ENCODE data around the gene ZDHHC24. TPM values are rescaled to one million over a fixed set of nuclear protein-coding genes. Genes with fewer than 3 reads are reported as not detected.
A peak's percentile ranks its signal among the peaks of the same experiment; 100 is the strongest.

Gene ZDHHC24, protein sequence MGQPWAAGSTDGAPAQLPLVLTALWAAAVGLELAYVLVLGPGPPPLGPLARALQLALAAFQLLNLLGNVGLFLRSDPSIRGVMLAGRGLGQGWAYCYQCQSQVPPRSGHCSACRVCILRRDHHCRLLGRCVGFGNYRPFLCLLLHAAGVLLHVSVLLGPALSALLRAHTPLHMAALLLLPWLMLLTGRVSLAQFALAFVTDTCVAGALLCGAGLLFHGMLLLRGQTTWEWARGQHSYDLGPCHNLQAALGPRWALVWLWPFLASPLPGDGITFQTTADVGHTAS
- total RNA-seq (4.9 TPM), polyA plus RNA-seq (11.3 TPM)
- long read RNA-seq, donor 1: 0 reads
- long read RNA-seq, donor 2: 0 reads
- long read RNA-seq, donor 3, full-length matches to known transcripts: 9 of 9 reads
- long read RNA-seq, donor 3, partial matches to known transcripts: 0 of 9 reads
- long read RNA-seq, donor 3, other reads (novel, unspliced or antisense): 0 of 9 reads
- long read RNA-seq, donor 4, full-length matches to known transcripts: 5 of 5 reads
- long read RNA-seq, donor 4, partial matches to known transcripts: 0 of 5 reads
- long read RNA-seq, donor 4, other reads (novel, unspliced or antisense): 0 of 5 reads
- long read RNA-seq, donor 5, full-length matches to known transcripts: 10 of 10 reads
- long read RNA-seq, donor 5, partial matches to known transcripts: 0 of 10 reads
- long read RNA-seq, donor 5, other reads (novel, unspliced or antisense): 0 of 10 reads
- long read RNA-seq, donor 6, full-length matches to known transcripts: 3 of 3 reads
- long read RNA-seq, donor 6, partial matches to known transcripts: 0 of 3 reads
- long read RNA-seq, donor 6, other reads (novel, unspliced or antisense): 0 of 3 reads
- long read RNA-seq, donor 7, full-length matches to known transcripts: 4 of 4 reads
- long read RNA-seq, donor 7, partial matches to known transcripts: 0 of 4 reads
- long read RNA-seq, donor 7, other reads (novel, unspliced or antisense): 0 of 4 reads
- long read RNA-seq, donor 8, full-length matches to known transcripts: 6 of 6 reads
- long read RNA-seq, donor 8, partial matches to known transcripts: 0 of 6 reads
- long read RNA-seq, donor 8, other reads (novel, unspliced or antisense): 0 of 6 reads
- long read RNA-seq, donor 9, full-length matches to known transcripts: 4 of 4 reads
- long read RNA-seq, donor 9, partial matches to known transcripts: 0 of 4 reads
- long read RNA-seq, donor 9, other reads (novel, unspliced or antisense): 0 of 4 reads
- long read RNA-seq, donor 10, full-length matches to known transcripts: 7 of 21 reads
- long read RNA-seq, donor 10, partial matches to known transcripts: 14 of 21 reads
- long read RNA-seq, donor 10, other reads (novel, unspliced or antisense): 0 of 21 reads

GRCh38 chr11:66545701-66546367, at the start of gene ZDHHC24:
TSS of gene ZDHHC24 (minus strand) at chr11:66546048. CDS start at chr11:66546003, 45 bp downstream.
- Histone ChIP-seq H3K4me1 (ENCODE audit: control insufficient read depth in 2 of 2, insufficient read depth in 2 of 2, low read length in 2 of 2) (peaks cover 15 to 31% of the 10 kb centered on the region in 2 donors), H3K27ac (ENCODE audit: low read depth in 1 of 2, low read length in 1 of 2) (peak within 1 kb of the TSS in 1 of 2 donors; percentile 78), H3K9me3 (ENCODE audit: control insufficient read depth in 2 of 2, insufficient read depth in 1 of 2, low read length in 1 of 2) (peaks cover 0 to 6% of the 10 kb centered on the region in 2 donors), H3K27me3 (ENCODE audit: control insufficient read depth in 2 of 2, insufficient read depth in 1 of 2, low read length in 1 of 2) (peaks cover 12 to 50% of the 10 kb centered on the region in 2 donors), H3K36me3 (ENCODE audit: control insufficient read depth in 2 of 2, insufficient read depth in 2 of 2, low read length in 1 of 2) (peaks cover 14 to 18% of the 10 kb centered on the region in 2 donors), H3K4me3 (ENCODE audit: low read length in 2 of 2) (peak within 1 kb of the TSS; percentile 72 to 78)
- DNase-seq (ENCODE audit: low read depth in 6 of 9, low spot score in 9 of 9): peak; percentile 34 to 86 (median 62)
- WGBS: under 1% methylated on average over 71 of the region's 71 CpGs

DNA sequence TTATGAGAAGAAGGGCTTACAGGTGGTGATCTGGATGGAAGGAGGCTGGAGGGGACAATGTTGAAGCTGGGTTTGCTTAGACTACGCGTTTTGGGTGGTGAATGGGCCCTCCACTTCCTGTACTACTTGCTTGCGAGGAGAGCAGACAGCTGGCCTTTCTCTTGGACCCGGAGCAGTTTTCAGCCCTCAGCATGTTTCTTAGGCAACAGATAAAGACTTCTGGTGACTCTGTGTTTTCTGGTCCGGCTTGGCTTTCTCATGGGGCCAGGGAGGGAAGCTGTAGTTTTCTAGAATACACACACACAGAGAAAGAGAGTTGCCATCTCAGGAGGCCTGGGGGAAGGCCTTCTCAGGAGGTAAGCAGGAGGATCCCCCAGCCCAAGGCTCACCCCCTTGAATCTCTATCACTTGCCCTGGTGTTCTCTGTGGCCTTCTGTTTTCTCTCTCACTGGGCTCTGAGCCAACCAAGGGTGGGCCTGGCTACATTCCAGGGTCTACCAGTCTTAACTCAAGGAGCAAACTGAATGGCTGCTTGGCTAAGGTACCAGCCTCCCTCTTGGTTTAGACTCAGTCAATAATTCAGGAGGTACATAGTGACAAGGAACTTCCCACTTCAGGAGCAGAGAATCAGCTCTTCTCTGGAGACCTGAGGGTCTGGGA, 49.5 kb upstream of the ZDHHC24 start:
- 47% methylated on average over 5 of the region's 5 CpGs for WGBS
- peaks cover 0 to 2% of the 10 kb centered on the region in 2 donors for H3K9me3 ChIP-seq (ENCODE audit: control insufficient read depth in 2 of 2, insufficient read depth in 1 of 2, low read length in 1 of 2)
- peak in 1 of 9 donors; percentile 28 for DNase-seq (ENCODE audit: low read depth in 6 of 9, low spot score in 9 of 9)
- peak overlapping the region; percentile 73 to 80 for H3K27ac ChIP-seq (ENCODE audit: low read depth in 1 of 2, low read length in 1 of 2)
- peaks cover 15 to 18% of the 10 kb centered on the region in 2 donors for H3K36me3 ChIP-seq (ENCODE audit: control insufficient read depth in 2 of 2, insufficient read depth in 2 of 2, low read length in 1 of 2)
- H3K4me3 ChIP-seq (ENCODE audit: low read length in 2 of 2): peak overlapping the region; percentile 1 to 16
- peaks cover 17 to 38% of the 10 kb centered on the region in 2 donors for H3K4me1 ChIP-seq (ENCODE audit: control insufficient read depth in 2 of 2, insufficient read depth in 2 of 2, low read length in 2 of 2)
- peaks cover 0 to 3% of the 10 kb centered on the region in 2 donors for H3K27me3 ChIP-seq (ENCODE audit: control insufficient read depth in 2 of 2, insufficient read depth in 1 of 2, low read length in 1 of 2)

GRCh38 chr11:66593650-66594049, 47.8 kb upstream of the ZDHHC24 start:
- Histone ChIP-seq H3K9me3 (ENCODE audit: control insufficient read depth in 2 of 2, insufficient read depth in 1 of 2, low read length in 1 of 2) (peaks cover 0 to 2% of the 10 kb centered on the region in 2 donors), H3K4me1 (ENCODE audit: control insufficient read depth in 2 of 2, insufficient read depth in 2 of 2, low read length in 2 of 2) (peaks cover 17 to 38% of the 10 kb centered on the region in 2 donors), H3K27me3 (ENCODE audit: control insufficient read depth in 2 of 2, insufficient read depth in 1 of 2, low read length in 1 of 2) (peaks cover 0 to 3% of the 10 kb centered on the region in 2 donors), H3K4me3 (ENCODE audit: low read length in 2 of 2) (peak overlapping the region; percentile 70 to 76), H3K36me3 (ENCODE audit: control insufficient read depth in 2 of 2, insufficient read depth in 2 of 2, low read length in 1 of 2) (peaks cover 0 to 2% of the 10 kb centered on the region in 2 donors), H3K27ac (ENCODE audit: low read depth in 1 of 2, low read length in 1 of 2) (no peak overlapping the region)
- no peak for DNase-seq (ENCODE audit: low read depth in 6 of 9, low spot score in 9 of 9)
- 74% methylated on average over 7 of the region's 7 CpGs for WGBS

DNA sequence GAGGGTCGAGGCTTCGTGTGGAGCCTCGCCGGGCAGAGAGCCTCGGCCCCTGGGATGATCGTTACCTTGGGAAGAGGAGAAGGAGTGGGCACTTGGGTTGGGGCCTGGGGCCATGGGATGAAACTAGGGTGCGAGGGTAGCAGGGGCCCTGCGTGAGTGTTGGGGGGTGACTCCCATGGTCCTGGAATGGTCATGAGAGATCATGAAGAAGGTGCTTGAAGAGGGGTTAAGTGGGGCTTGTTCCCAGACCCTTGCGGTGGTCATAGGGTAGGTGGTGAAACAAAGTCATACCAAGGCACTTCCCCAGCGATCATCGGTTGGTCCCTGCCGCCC, 47.4 kb upstream of the ZDHHC24 start:
- no peak for DNase-seq (ENCODE audit: low read depth in 6 of 9, low spot score in 9 of 9)
- Histone ChIP-seq H3K9me3 (ENCODE audit: control insufficient read depth in 2 of 2, insufficient read depth in 1 of 2, low read length in 1 of 2) (peaks cover 0 to 2% of the 10 kb centered on the region in 2 donors), H3K27me3 (ENCODE audit: control insufficient read depth in 2 of 2, insufficient read depth in 1 of 2, low read length in 1 of 2) (peaks cover 0 to 3% of the 10 kb centered on the region in 2 donors), H3K27ac (ENCODE audit: low read depth in 1 of 2, low read length in 1 of 2) (peak overlapping the region; percentile 59 to 79), H3K36me3 (ENCODE audit: control insufficient read depth in 2 of 2, insufficient read depth in 2 of 2, low read length in 1 of 2) (peaks cover 0 to 2% of the 10 kb centered on the region in 2 donors), H3K4me3 (ENCODE audit: low read length in 2 of 2) (peak overlapping the region; percentile 70 to 76), H3K4me1 (ENCODE audit: control insufficient read depth in 2 of 2, insufficient read depth in 2 of 2, low read length in 2 of 2) (peaks cover 17 to 38% of the 10 kb centered on the region in 2 donors)
- 8% methylated on average over 12 of the region's 12 CpGs for WGBS

GRCh38 chr11:66592457-66593302, 46.8 kb upstream of the ZDHHC24 start, which contains the start of the genes CCDC87 and CCS:
TSS of gene CCDC87 (minus strand) at chr11:66593063. CDS start at chr11:66593015, 48 bp downstream.
TSS of gene CCS (plus strand) at chr11:66593185. CDS start at chr11:66593262, 77 bp downstream.
- Histone ChIP-seq H3K9me3 (ENCODE audit: control insufficient read depth in 2 of 2, insufficient read depth in 1 of 2, low read length in 1 of 2) (peaks cover 0 to 2% of the 10 kb centered on the region in 2 donors), H3K4me1 (ENCODE audit: control insufficient read depth in 2 of 2, insufficient read depth in 2 of 2, low read length in 2 of 2) (peaks cover 17 to 38% of the 10 kb centered on the region in 2 donors), H3K36me3 (ENCODE audit: control insufficient read depth in 2 of 2, insufficient read depth in 2 of 2, low read length in 1 of 2) (peaks cover 0 to 2% of the 10 kb centered on the region in 2 donors), H3K4me3 (ENCODE audit: low read length in 2 of 2) (peak within 1 kb of the TSS; percentile 70 to 76), H3K27ac (ENCODE audit: low read depth in 1 of 2, low read length in 1 of 2) (peak within 1 kb of the TSS; percentile 59 to 79), H3K27me3 (ENCODE audit: control insufficient read depth in 2 of 2, insufficient read depth in 1 of 2, low read length in 1 of 2) (peaks cover 0 to 3% of the 10 kb centered on the region in 2 donors)
- DNase-seq (ENCODE audit: low read depth in 6 of 9, low spot score in 9 of 9): peak; percentile 88 to 98 (median 96)
- 19% methylated on average over 68 of the region's 68 CpGs for WGBS

DNA sequence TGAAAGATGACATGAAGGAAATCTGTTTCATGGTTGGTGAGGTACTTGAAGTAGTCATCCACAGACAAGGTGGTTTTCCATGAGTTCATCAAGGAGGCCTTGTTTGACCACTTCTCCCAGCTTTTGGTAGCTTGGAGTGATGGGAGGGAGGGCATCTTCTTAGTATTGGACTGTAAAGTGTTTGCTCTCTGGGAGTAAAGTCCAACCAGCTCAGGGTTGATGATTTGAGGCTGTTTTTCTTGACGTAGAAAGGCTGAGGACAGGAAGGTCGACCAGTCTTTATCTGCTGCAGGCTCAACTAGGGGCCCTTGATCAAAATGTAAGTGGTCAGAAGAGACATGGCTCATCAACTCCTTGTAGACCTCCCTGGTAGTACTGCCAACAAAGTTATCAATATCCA, 45.3 kb upstream of the ZDHHC24 start:
- DNase-seq (ENCODE audit: low read depth in 6 of 9, low spot score in 9 of 9): no peak
- Histone ChIP-seq H3K27ac (ENCODE audit: low read depth in 1 of 2, low read length in 1 of 2) (no peak overlapping the region), H3K27me3 (ENCODE audit: control insufficient read depth in 2 of 2, insufficient read depth in 1 of 2, low read length in 1 of 2) (peaks cover 0 to 3% of the 10 kb centered on the region in 2 donors), H3K4me3 (ENCODE audit: low read length in 2 of 2) (no peak overlapping the region), H3K36me3 (ENCODE audit: control insufficient read depth in 2 of 2, insufficient read depth in 2 of 2, low read length in 1 of 2) (no peaks in the 10 kb centered on the region), H3K9me3 (ENCODE audit: control insufficient read depth in 2 of 2, insufficient read depth in 1 of 2, low read length in 1 of 2) (no peaks in the 10 kb centered on the region), H3K4me1 (ENCODE audit: control insufficient read depth in 2 of 2, insufficient read depth in 2 of 2, low read length in 2 of 2) (peaks cover 17 to 38% of the 10 kb centered on the region in 2 donors)
- 94% methylated on average over 2 of the region's 2 CpGs for WGBS

DNA sequence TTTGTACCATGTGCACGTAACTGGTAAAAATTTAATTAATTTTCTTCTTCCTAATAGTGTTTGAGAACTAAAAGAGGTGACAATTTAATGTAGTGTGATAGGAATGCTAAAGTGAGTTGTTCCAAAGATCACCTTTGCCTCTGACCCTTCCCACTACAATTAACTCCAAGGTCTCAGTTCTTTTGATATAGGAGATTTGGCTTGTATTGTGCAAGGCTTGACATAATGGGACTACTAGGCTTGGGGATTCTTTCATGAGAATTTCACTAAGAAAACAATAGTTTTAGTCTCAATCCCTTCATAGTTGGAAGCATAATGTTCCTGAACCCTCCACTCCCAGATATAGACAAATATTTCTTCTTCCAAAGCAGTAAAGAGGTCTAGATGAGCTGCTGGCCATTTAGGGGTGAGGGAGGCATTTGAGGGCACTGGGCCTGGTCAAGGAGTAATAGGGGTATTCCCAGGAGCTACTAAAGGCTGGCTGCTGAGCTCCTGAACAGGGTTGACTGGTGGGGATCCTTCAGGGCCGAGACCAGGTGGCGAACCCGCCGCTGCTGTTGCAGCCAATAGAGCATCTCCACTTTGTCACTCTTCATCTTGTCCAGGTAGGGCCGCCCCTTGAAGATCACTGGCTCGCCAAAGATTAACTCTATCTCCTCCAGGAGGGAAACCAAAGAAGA, 44.3 kb upstream of the ZDHHC24 start:
- H3K9me3 ChIP-seq (ENCODE audit: control insufficient read depth in 2 of 2, insufficient read depth in 1 of 2, low read length in 1 of 2): no peaks in the 10 kb centered on the region
- H3K4me3 ChIP-seq (ENCODE audit: low read length in 2 of 2): no peak overlapping the region
- H3K36me3 ChIP-seq (ENCODE audit: control insufficient read depth in 2 of 2, insufficient read depth in 2 of 2, low read length in 1 of 2): no peaks in the 10 kb centered on the region
- WGBS: 96% methylated on average over 7 of the region's 7 CpGs
- H3K4me1 ChIP-seq (ENCODE audit: control insufficient read depth in 2 of 2, insufficient read depth in 2 of 2, low read length in 2 of 2): peaks cover 11 to 28% of the 10 kb centered on the region in 2 donors
- peaks cover 0 to 3% of the 10 kb centered on the region in 2 donors for H3K27me3 ChIP-seq (ENCODE audit: control insufficient read depth in 2 of 2, insufficient read depth in 1 of 2, low read length in 1 of 2)
- no peak overlapping the region for H3K27ac ChIP-seq (ENCODE audit: low read depth in 1 of 2, low read length in 1 of 2)
- DNase-seq (ENCODE audit: low read depth in 6 of 9, low spot score in 9 of 9): no peak

Measured in thymus (tissue), 14 donors.